ENCODE measurements around the gene SUPT3H. TPM values are rescaled to one million over a fixed set of nuclear protein-coding genes. Genes with fewer than 3 reads are reported as not detected.

SUPT3H gene
- total and polyA plus RNA-seq, 2 of the 8 experiments (the other 6 are each of a cell fraction or from before 2014, with no cell fraction given): 18.8 to 23.0 TPM

DNA sequence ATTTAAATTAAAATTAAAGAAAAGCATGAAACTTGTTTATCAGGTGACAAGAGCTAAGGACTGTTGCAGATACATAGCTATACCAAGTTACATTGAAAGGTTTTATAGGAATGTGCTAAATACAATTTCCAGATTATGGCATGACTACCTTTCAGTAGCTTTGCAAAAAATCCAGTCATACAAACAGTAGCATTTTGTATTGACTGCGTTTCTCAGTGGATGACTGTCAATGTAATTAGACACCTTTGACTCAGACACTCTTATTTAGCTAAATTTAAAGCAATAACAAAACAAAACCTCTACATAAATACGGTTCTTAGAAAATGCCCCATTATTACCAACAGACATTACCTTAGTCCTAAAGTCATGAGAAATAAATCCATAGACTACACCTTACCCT lies 325.4 kb downstream of the SUPT3H start:
- Histone ChIP-seq H2AFZ (ENCODE audit: low read length) (no peak overlapping the region), H2BK120ac (replicated peaks; ENCODE audit: low read depth, low read length) (no peak overlapping the region), H3K18ac (ENCODE audit: extremely low read depth, low read length) (no peak overlapping the region), H4K20me1 (replicated peaks in 1 of 2; ENCODE audit: control insufficient read depth in 1 of 2, insufficient read depth in 2 of 2, low read length in 2 of 2) (no peaks in the 10 kb centered on the region), H3K27ac (ENCODE audit: low read depth, low read length) (no peak overlapping the region), H3K23me2 (ENCODE audit: low read depth, low read length) (no peaks in the 10 kb centered on the region; the same call in 1 of the 2 replicates), H3K4ac (replicated peaks; ENCODE audit: insufficient read length, low read depth, low read length) (no peak overlapping the region), H3K79me1 (ENCODE audit: low read depth, low read length) (no peaks in the 10 kb centered on the region), H3K4me1 (replicated peaks in 1 of 4; ENCODE audit: control insufficient read depth in 3 of 4, insufficient read depth in 4 of 4, low read length in 3 of 4) (peaks cover 0 to 3% (median 0%) of the 10 kb centered on the region in 4 experiments; a peak in 1 of 7 replicates), H2BK5ac (ENCODE audit: low read depth, low read length) (no peak overlapping the region), H3K36me3 (ENCODE audit: control insufficient read depth in 2 of 4, insufficient read depth in 4 of 4, low read length in 3 of 4) (no peaks in the 10 kb centered on the region), H2BK12ac (ENCODE audit: low read depth, low read length) (no peak overlapping the region), H3K9me3 (ENCODE audit: insufficient read depth in 2 of 2, low read depth in 1 of 2, low read length in 1 of 2) (no peaks in the 10 kb centered on the region), H2AK5ac (ENCODE audit: low read depth, low read length) (no peak overlapping the region), H2BK20ac (ENCODE audit: low read length) (no peak overlapping the region), H4K5ac (ENCODE audit: insufficient read length, low read depth, low read length) (no peak overlapping the region), H3K27me3 (replicated peaks in 1 of 4; ENCODE audit: control insufficient read depth in 3 of 4, extremely low read depth in 1 of 4, insufficient read depth in 3 of 4, low read length in 3 of 4) (no peaks in the 10 kb centered on the region), H3K56ac (replicated peaks; ENCODE audit: insufficient read length, low read depth, low read length) (no peak overlapping the region), H4K8ac (ENCODE audit: extremely low read depth, insufficient read depth, low read length) (no peak overlapping the region), H3K23ac (ENCODE audit: insufficient read length) (no peak overlapping the region), H3K4me3 (ENCODE audit: extremely low read depth in 1 of 4, insufficient read depth in 2 of 4, low read depth in 3 of 4, low read length in 4 of 4) (no peak overlapping the region), H3K9ac (replicated peaks in 1 of 4; ENCODE audit: extremely low read depth in 1 of 4, low read depth in 3 of 4, low read length in 3 of 4) (peak overlapping the region in 1 of 4 experiments; percentile 34; a peak in 1 of 7 replicates), H4K91ac (replicated peaks; ENCODE audit: insufficient read length, low read length) (no peak overlapping the region), H2BK15ac (ENCODE audit: low read length) (no peak overlapping the region), H3K79me2 (ENCODE audit: control insufficient read depth in 1 of 2, insufficient read depth in 2 of 2, low read length in 2 of 2) (0 out of 4 replicates have a peak, but pooled peaks cover 0 to 2% of the 10 kb centered on the region in 2 experiments), H3K4me2 (ENCODE audit: insufficient read depth in 1 of 2, low read depth in 2 of 2, low read length in 2 of 2) (no peak overlapping the region), H3K14ac (ENCODE audit: insufficient read length) (no peak overlapping the region)
- WGBS, 2 experiments (ENCODE audit: extremely low coverage in 1 of 2, insufficient coverage in 1 of 2, insufficient read length in 1 of 2, insufficient replicate concordance in 2 of 2, low coverage in 1 of 2, low lambda C conversion rate in 2 of 2, missing lambda C conversion rate in 1 of 2): 78% methylated on average over 2 of the region's 2 CpGs; no CpG with 5 or more reads in 1 of the 2 experiments
- DNase-seq (ENCODE audit: low read depth in 1 of 2, low spot score in 2 of 2) (no peak), FAIRE-seq (no peak)
- ChIA-PET POLR2A (ENCODE audit: partially characterized antibody) (no interaction called here), CTCF (ENCODE audit: partially characterized antibody) (interaction anchor here (0.5 to 0.7 kb wide), 2 partner anchors 21 to 72 kb away, joined by 3 to 4 read pairs; no protein-coding TSS in a partner anchor)
